ENCODE measurements around the gene STARD5. TPM values are rescaled to one million over a fixed set of nuclear protein-coding genes. Genes with fewer than 3 reads are reported as not detected.

STARD5 gene
- total RNA-seq, 4 donors from 2014 or later = 1.3 to 5.8 (median 3.1) TPM

DNA sequence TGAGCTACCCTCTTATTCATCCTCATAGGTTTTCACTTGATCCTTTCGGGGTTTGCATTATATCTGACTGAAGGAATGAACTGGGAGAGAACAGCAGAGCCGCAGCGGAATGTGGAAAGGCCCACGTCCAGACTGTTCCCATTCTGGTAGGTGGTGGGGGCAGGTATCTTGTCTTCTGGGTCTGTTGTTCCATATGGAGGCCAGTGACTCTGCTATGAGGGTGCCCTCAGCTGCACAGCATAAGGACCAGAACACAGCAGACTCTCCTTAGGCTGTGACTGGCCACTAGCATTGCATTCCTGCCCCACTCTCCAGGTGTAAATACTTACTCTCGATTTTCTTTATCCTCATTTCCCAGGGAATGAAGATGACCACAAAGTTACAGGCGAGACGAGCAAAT, 38.0 kb upstream of the STARD5 start:
- TF ChIP-seq, protein P1, sequence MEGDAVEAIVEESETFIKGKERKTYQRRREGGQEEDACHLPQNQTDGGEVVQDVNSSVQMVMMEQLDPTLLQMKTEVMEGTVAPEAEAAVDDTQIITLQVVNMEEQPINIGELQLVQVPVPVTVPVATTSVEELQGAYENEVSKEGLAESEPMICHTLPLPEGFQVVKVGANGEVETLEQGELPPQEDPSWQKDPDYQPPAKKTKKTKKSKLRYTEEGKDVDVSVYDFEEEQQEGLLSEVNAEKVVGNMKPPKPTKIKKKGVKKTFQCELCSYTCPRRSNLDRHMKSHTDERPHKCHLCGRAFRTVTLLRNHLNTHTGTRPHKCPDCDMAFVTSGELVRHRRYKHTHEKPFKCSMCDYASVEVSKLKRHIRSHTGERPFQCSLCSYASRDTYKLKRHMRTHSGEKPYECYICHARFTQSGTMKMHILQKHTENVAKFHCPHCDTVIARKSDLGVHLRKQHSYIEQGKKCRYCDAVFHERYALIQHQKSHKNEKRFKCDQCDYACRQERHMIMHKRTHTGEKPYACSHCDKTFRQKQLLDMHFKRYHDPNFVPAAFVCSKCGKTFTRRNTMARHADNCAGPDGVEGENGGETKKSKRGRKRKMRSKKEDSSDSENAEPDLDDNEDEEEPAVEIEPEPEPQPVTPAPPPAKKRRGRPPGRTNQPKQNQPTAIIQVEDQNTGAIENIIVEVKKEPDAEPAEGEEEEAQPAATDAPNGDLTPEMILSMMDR (IDR thresholded peaks at IDR 0.05; ENCODE audit: low read depth) = no peak

GRCh38 chr15:81360491-81360890, 36.5 kb upstream of the STARD5 start:
- TF ChIP-seq, protein P1 (IDR thresholded peaks at IDR 0.05; ENCODE audit: low read depth) = no peak

DNA sequence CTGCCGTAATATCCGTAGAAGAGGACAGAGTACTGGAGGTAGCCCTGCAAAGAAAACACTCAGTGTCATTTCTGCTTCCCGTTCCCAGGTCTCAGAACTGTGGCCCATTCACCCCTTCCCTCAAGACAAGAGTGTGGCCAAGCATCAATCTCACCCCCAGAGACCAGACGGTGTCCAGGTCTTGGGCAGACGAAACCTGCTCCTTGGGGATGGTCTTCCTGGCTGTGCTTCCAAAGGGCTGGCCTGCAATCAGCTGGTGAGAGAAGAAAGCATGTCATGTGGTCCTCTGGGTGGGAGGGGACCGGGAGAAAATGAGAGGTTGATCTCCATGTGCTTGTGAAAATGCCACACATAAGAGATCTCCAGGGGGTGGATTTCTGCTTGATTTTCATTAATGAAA, 34.3 kb upstream of the STARD5 start:
- TF ChIP-seq, protein P1 (IDR thresholded peaks at IDR 0.05; ENCODE audit: low read depth) = no peak

DNA sequence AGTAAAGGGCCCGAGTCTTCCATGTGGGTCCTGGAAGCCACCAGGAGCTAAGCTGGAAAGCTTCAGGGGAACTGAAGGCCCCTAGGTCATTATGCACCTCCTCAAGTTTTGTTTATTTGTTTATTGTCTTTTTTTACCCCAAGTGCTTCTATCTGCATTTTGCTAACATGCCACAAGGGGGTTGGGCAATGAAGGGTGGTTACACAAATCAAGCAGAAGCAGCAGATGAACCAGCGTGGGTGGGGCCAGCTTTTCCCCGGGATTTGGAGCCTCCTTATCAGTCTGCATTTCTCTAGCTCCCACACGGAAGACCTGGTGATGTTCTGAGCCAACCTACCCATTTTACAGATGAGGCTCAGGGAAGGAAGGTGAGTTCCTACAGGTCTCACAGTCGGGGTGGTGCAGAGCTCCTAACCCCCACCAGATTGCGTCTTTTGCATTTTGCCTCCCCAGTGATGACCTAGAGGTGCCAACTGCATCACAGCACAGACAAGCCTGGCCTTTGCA, 33.3 kb upstream of the STARD5 start:
- TF ChIP-seq, protein P1 (IDR thresholded peaks at IDR 0.05; ENCODE audit: low read depth) = no peak

DNA sequence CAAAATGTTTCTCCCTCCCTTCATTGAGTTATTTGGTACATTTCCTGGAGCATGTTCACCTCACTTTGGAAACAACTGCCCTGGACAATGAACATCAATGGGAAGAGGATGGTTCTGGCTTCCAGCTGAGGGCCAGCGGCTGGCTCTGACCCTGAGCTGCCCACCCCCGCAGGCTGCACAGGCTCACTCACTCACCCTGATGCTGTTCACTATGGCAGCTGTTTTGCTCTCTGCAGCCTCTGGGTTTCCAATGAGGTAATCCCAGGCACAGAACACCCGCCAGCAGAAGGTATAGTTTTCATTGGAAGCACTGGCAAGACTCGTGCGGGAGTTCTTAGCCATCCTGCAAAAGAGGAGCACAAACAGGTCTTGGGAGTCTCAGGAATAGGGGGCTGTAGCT, 32.3 kb upstream of the STARD5 start:
- TF ChIP-seq, protein P1 (IDR thresholded peaks at IDR 0.05; ENCODE audit: low read depth) = no peak

DNA sequence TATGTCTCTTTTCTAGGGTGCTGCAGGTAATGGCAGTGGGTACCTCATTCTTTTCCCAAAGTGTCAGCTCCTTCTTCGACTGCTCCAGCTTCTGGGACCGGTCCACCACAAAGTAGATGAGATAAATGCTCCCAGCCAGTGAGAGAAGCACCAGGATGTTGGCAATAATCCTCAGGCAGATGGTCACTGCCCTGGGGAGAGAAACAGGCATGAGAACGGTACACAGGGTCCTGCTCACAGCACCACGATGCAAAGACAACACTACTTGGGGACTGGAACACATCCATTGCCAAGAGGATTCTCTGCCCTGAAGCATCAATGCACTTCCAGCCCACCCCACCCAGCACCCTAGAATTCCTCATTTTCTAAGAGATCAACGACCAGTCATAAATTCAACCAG, 27.7 kb upstream of the STARD5 start:
- TF ChIP-seq, protein P1 (IDR thresholded peaks at IDR 0.05; ENCODE audit: low read depth) = no peak

DNA sequence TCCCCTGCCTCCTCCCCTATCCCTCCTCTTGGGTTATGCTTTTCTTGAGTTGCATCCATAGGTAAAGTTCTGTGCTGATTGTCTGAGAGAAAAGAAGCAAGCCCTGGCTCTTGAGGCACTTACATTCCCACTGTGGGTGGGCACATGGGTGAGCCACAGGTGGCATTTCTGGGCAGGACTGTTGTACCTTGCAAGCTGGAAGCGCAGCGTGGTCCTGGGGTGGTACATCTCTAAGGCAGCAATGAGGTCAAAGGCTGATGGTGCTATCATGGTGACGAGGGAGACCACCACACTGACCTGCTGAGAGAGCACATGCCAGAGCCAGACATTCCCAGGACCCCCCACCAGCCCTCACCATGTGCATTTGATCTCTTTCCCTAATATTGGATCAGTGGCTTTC, 25.3 kb upstream of the STARD5 start:
- TF ChIP-seq, protein P1 (IDR thresholded peaks at IDR 0.05; ENCODE audit: low read depth) = no peak
